ENCODE results near the gene GALNT13.

GALNT13 gene

DNA sequence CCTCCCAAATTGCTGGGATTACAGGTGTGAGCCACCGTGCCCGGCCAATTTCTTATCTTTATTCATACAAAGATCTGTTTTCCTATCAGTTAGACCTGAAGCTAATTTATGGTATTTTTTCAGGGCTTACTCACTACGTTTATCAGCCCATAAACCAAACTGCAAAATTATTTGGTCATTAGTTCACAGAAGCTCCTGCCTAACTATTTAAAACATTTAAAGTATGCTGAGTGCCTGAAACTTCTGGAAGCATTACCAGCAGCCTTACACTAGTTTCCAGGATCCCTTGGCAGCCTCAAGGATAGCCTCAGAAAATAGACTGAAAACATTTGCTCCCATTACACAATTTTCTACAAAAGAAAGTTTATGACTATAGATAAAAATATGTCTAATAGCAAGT is 68.8 kb downstream of the GALNT13 start:
- no peak overlapping the region for H3K4me3 ChIP-seq (ENCODE audit: low read depth, low read length)

- no peak overlapping the region for H3K4me3 ChIP-seq (ENCODE audit: low read depth, low read length)
Measured at GRCh38 chr2:153944800-153945199, 73.1 kb downstream of the GALNT13 start.

- H3K4me3 ChIP-seq (ENCODE audit: low read depth, low read length): no peak overlapping the region
Measured at GRCh38 chr2:153946036-153946435, 74.3 kb downstream of the GALNT13 start.

DNA sequence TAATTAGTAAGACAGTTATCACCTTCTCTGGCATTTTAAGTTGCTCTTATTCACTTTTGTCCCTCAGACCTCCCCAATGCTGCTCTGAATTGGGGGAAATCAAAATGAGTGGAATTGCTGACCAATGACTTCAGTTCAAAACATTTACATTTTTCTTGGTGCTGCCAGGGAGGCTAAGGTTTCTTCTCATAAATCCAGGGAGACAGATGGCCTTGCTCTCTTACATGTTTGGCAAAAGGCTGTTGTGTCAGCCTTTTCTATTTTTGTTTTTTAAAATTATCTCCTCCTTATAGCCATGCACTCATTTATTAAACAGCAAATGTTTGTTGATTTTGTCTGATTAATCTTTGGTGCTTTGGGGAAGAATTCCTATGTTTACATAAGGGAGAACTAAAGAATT is 82.0 kb downstream of the GALNT13 start:
- no peak overlapping the region for H3K4me3 ChIP-seq (ENCODE audit: low read depth, low read length)

DNA sequence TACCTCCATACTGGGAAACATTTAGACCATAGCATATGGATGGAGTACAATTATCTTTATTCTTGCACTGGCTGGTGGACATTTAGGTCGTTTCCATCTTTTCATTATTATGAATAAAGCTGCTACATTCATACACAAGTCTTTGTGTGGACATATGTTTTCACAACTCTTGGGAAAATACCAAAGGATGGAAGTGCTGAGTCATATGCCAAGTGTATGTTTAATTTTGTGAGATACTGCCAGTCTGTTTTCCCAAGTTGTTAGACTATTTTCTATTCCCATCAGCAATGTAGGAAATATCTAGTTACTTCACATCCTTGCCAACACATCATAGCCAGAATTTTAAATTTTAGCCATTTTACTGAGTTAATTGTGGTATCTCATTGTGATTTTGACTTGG is 91.5 kb downstream of the GALNT13 start:
- H3K4me3 ChIP-seq (ENCODE audit: low read depth, low read length): no peak overlapping the region

DNA sequence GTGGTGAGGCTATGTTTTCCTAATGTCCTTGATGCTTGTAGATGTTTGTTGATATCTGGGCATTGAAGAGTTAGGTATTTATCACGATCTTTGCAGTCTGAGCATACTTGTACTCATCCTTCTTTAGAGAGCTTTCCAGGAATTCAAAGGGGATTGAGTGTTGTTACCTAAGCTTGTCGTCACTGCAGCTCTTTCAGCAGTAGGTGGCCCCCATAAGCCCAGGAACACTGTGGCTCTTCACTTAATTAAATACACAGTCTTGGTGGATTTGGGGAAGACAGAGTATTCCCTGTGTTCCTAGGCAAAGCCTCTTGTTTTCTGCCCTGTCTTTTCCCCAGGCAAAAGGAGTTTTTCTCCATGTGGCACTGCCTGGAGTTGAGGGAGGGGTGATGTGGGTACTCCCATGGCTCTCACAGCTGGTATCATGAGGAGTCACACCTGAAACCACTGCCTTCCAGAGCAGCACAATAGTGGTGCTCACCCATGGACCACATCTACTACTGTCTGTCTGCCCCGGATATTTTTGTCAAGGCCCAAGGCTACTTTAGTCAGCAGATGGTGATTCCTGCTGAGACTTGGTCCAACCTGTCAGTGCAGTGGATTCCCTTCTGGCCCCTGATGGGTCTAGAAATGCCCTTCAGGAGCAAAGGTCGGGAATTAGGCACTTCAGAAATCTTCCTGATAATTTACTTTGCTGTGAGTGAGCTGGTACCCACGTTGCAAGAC is 95.7 kb downstream of the GALNT13 start:
- H3K4me3 ChIP-seq (ENCODE audit: low read depth, low read length): no peak overlapping the region

- no peak overlapping the region for H3K4me3 ChIP-seq (ENCODE audit: low read depth, low read length)
Measured at GRCh38 chr2:153971250-153971649, 99.5 kb downstream of the GALNT13 start.

DNA sequence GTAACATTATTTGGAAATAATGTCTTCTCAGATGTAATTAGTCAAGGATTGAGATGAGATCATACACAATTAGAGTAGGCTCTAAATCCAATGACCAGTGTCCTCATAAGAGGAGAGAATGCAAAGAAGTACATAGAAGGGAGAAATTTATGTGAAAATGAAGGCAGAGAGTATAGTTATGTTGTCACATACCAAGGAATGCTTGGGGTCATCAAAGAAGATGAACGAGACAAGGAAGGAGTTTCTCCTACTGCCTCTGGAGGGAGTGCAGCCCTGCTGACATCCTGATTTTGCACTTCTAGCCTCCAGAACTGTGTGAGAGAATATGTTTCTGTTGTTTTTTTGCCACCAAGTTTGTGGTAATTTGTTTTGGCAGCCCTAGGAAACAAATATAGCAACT is 100.1 kb downstream of the GALNT13 start:
- H3K4me3 ChIP-seq (ENCODE audit: low read depth, low read length): no peak overlapping the region

GRCh38 chr2:153972412-153972811 is 100.7 kb downstream of the GALNT13 start:
- H3K4me3 ChIP-seq (ENCODE audit: low read depth, low read length): no peak overlapping the region

DNA sequence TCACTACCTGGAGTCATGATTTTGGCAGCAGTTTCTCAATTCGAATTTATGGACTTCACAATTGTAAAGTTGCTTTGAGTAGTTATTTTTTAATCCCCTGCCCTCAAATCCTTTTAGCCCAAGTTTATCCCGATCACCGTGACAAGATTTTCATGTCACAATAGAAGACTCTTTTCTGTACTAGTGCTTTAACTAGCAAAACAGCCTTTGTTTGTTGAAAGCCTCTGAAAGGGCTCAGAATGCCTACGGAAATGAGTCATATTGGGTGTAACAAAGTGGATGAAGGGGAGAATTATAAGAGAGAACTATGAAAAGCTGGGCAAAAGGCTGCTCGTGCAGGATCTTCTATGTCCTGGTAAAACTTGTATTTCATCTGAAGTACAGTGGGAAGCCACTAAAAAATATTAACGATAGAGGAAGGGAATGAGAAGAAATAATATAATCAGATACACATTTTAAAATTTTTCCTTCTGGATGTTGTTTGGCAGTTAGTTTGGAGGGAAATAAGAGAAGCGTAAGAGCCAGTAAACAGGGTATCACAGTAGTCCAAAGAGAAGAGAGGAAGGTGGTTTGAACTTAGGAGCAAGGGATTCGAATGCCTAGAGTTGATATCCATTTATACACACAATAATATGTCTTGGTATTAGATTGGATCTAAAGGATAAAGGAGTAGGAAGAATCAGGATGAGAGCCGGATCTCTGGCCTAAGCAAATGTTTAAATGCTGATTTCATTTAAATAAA is 114.9 kb downstream of the GALNT13 start:
- no peak overlapping the region for H3K4me3 ChIP-seq (ENCODE audit: low read depth, low read length)

GRCh38 chr2:153990771-153991170 is 119.0 kb downstream of the GALNT13 start:
- no peak overlapping the region for H3K4me3 ChIP-seq (ENCODE audit: low read depth, low read length)

DNA sequence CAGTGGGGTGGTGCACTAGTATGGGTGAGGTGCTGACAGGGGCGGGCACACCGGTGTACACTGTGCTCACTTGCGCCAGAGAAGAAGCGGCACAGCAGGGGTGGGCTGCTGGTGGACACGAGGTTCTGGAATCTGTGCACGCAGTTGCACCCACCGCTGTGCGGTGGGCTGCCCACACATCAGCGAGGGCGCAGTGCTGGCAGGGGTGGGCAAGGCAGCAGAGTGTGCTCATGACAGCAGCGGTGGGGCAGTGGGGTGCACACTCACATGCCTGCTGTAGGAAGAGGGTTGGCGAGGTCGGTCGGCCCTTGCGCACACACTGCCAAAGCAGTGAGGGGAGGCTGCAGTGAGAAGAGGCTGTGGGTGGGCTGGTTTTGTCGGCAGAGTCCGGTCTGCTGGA is 141.8 kb downstream of the GALNT13 start:
- no peak overlapping the region for H3K4me3 ChIP-seq (ENCODE audit: low read depth, low read length)

- no peak overlapping the region for H3K4me3 ChIP-seq (ENCODE audit: low read depth, low read length)
Measured at GRCh38 chr2:154015233-154015632, 143.5 kb downstream of the GALNT13 start.

GRCh38 chr2:154029504-154029903 is 157.8 kb downstream of the GALNT13 start:
- no peak overlapping the region for H3K4me3 ChIP-seq (ENCODE audit: low read depth, low read length)

DNA sequence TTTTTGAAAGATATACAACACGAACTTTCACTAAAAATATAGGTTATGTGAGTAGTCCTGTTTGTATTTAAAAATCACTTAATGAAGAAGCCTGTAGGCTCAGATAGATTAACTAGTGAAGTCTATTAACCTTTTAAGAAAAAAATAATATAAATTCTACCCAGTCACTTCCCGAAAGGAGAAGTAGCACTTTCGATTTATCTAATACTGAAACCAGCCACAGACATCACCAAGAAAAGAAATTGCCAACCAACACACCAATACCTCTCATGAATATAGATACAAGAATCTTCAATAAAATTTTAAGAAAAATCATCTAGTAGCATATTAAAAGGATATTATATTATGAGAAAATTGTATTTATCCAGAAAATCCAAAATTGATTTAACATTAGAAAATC is 160.5 kb downstream of the GALNT13 start:
- H3K4me3 ChIP-seq (ENCODE audit: low read depth, low read length): no peak overlapping the region

DNA sequence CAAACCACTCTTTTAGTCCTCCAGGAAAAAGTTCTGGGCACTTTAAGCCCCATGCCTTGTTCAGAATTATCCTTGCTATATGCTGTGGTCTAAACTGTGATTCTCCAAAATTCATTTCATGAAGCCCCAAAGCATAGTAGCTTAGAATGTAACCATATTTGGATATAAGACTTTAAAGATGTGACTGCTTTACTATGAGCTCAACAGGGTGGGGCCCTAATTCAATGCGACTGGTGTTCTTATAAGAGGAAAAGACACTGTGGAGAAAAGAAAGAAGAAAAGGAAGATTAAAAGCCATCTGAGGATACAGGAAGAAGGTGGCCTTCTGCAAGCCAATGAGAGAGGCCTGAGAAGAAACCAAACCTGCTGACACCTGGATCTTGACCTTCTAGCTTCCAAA is 174.8 kb downstream of the GALNT13 start:
- H3K4me3 ChIP-seq (ENCODE audit: low read depth, low read length): no peak overlapping the region

GRCh38 chr2:154048905-154049304 is 177.2 kb downstream of the GALNT13 start:
- H3K4me3 ChIP-seq (ENCODE audit: low read depth, low read length): no peak overlapping the region

DNA sequence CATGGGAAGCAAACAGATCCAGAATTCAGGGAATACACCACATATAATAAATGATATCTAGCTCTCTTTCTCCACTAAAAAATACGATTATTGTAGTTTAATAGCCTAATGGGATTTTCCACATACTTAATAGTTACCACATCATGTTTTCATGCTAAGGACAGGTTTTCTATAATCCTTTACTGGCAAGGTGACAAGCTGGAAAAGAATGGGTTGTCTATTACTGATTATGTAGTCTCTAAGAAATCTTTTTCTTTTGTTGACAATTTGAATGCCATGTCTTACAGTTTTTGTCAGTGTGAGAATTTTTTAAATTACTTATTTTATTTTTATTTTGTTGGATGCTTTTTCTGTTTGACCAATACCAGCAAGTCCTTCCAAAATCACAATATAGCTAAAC is 177.8 kb downstream of the GALNT13 start:
- H3K4me3 ChIP-seq (ENCODE audit: low read depth, low read length): no peak overlapping the region

GRCh38 chr2:154067124-154067523 is 195.4 kb downstream of the GALNT13 start:
- no peak overlapping the region for H3K4me3 ChIP-seq (ENCODE audit: low read depth, low read length)

DNA sequence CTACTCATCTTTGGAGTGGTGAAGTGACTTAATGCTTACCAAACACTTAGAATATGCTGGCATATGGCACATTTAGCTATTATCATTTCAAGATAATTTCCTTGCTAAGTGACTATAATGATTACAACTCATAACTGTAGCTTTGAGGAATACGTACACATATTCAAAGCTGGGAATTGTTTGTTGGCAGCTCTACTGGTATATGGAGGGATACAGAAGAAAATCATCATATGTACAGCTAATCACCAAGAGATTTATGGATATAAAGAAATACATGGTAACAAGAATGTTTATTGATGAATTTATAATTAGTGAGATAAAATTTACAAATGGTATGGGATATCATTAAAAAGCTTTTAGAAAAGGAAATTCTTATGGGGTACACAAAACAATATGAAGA is 207.2 kb downstream of the GALNT13 start:
- H3K4me3 ChIP-seq (ENCODE audit: low read depth, low read length): no peak overlapping the region

GRCh38 chr2:154092571-154092970 is 220.8 kb downstream of the GALNT13 start:
- no peak overlapping the region for H3K4me3 ChIP-seq (ENCODE audit: low read depth, low read length)

DNA sequence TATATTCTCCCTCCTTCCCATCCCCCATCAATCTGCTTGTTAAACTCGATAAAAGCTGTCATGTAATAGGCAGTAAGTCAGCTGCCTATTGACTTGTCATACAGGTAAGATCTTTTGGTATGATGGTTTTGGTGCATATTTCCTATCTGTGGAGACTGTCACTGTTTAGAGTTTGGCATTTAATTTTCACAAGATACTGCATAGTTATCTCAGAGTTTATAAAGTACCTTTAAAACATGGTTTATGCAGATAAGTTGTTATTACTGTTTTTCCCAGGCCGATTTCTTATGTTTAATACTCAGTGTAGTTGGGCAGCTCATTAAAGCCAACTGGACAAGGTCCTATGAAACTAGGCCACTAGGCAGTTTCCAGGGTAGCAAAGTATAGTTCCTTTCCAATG is 222.1 kb downstream of the GALNT13 start:
- no peak overlapping the region for H3K4me3 ChIP-seq (ENCODE audit: low read depth, low read length)
